Superior temporal gyrus (tissue), 1 donor: ENCODE results near the gene HCFC1R1.

Experiments used
- DNase-seq: peaks from one replicate; pipeline ENCODE4 v3.0.0-alpha.2; 2016; ENCODE audit errors: extremely low spot score

Gene HCFC1R1

DNA sequence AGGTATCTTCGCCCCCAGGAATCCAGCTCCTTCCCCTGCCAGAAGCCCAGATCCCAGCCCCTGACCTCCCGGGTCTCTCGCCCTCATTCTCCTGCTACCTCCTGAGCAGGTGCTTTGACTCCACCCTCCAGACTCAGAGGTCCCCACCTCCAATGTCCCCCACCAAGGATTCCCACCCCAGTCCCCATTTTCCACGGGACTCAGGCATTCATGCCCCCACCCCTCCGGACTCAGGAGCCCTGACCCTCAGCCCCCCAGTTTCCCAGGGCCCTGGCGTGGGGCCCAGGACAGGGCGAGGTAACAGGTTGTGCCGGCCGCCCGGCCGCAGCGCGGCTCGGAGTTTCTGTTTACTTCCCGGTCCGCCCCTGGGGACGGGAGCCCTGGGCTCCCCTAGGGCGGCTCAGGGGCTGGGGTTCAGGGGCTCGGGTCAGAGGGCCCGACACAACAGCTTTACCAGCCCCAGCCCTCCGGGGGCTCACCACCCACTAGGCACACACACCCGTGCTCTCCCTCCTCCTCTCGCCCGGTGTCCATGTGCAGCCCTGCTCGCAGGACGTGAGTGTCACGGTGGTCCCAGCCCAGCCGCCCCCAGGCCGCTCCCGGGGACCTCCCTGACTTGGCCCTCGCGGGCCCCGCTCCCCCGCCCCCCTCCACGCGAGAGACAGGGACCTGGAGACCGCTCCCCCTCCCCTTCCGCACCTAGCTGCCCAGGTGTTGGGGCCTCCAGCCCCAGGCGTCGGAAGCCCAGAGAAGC, 12.4 kb upstream of the HCFC1R1 start:
- DNase-seq, result no peak

GRCh38 chr16:3035289-3035971, 11.7 kb upstream of the HCFC1R1 start:
- DNase-seq, result no peak

DNA sequence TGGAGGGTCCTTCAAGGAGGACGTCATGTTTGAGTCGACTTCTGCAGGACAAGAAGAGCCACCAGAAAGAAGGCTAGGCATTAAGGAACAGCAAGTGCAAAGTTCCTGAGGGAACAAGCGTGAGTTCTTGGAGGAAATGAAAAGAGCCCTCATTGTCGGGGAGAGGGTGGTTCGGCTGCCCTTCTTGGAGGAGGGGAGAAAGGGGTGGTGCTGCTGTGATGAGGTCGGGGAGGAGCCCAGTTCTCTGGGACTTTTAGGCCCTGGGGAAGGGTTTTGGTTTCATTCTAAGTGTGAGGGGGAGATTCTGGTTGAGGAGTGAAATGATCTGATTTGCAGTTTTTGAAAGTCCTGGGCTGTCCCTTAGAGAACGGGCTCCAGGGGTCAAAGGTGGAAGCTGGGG, 8.9 kb upstream of the HCFC1R1 start:
- no peak for DNase-seq

DNA sequence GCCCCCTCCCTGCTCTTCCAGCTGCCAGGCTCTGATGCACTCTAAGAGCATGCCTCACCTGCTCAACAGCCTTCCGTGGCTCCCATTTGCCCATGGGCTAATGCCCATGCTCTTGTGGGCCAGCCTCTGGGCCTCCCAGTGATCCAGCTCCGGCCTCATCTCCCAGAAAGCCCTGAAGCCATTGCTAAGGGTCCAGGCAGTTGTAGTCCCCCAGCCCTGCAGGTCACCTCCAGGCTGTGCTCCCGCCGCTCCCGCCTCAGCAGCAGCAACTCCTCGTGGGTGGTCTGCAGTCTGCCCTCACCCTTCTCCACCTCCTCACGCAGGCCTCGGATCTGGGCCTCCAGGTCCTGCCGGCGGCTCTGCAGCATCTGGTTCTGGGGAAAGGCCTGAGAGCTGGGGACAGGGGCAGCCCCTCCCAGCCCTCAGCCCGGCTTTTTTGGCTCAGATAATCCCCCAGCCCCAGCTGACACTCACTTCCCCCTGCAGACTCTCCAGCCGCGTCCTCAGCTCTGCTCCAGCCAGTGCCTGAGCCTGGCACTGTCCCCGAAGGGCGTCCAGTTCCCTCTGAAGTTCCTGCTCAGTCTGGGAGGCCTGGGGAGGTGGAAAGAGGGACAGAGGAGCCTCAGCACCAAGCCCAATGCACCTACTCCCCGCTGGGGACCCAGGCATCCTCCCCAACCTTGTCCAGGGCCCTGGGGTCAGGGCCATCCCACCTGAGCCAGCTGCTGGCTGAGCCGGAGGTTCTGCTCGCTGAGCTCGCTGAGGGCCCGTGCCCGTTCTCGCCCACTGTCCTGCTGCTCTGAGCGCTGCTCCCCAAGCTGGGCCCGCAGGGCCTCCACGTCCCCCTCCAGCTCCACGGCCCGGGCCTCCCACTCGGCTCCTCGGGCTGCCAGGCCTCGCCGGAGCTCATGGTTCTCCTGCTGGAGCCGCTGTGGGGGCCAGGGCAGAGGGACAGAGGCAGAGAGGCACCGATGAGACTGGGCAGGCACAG, 6.8 kb upstream of the HCFC1R1 start:
- DNase-seq, result no peak

DNA sequence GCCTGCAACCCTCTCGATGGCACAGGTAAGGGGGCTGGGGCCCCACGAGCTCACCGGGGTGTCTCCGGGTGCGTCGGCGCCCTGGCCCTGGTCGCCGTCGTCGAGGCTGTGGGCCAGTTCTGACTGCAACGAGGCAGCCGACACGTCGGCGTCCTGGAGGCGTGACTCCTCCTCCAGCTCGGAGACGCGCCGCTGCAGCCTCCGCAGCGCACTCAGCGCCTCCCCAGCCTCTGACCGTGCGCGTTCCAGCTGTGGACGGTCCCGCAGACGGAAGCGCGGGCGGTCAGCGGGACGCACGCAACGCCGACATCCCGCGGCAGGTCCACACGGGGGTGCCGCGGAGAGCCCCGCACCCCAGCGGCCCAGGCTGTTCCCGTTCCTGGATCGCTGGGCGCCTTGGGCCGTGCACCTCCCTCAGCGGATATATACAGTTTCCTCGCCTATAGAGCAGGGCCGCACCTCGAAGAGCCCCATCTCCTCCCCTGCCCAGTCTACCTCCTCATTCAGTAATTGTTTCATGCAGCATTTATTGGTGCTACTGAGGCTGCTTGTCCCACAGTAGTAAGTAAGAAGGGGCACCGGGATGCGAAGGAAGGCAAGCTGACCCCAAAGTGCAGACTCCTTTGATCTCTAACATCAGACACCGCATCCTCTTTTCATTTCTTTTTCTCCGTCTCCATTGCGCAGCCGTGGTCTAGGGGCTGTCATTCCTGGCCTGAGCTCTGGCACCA, 5.9 kb upstream of the HCFC1R1 start:
- no peak for DNase-seq

- DNase-seq, result no peak
Observed at GRCh38 chr16:3028716-3029319, 5.1 kb upstream of the HCFC1R1 start.

DNA sequence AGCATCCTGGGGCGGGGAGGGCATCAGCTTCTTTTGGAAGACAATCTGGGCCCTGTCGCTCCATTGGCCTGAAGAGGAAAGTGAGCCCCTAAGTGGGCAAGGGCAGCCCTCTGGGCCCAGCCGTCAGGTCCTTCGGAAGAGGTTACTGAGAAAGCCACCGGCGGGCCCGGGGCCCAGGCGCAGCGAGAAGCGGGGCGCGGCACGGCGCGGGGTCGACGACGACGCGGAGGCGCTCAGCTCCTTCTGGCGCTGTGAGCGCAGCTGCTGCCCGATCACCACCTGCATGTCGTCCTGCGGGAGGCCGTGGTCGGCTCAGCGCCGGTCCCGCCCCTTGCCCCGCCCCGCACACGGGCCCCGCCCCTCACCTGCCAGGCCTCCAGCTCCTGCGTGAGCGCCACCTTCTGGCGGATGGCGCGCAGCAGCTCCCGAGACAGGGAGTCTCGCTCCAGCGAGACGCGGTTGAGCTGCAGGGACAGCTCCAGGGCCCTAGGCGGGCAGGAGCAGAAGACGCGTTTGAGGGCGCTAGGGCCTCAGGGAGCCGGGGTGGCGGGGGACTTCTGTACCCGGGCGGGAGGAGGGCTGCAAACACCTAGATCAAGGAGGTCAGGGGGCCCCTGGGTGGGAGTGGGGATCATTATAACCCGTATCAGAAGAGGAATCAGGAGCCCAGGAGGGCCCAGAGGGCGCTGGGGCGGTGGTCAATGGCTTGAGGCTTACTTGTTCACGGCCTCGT, 4.4 kb upstream of the HCFC1R1 start:
- DNase-seq, result peak; percentile 65

DNA sequence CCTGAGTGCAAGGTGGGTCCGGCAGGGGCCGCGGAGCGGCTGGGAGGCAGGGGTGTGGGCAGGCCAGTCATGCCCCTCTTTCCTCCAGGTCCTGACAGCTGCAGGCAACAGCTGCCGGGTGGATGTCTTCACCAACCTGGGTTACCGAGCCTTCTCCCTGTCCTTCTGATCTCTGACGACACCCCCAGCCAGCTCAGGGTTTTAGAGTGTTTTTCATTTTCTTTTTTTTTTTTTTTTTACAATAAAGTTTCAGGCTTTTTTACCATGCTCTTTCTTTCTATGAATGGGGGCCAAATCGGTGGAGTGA, 3.7 kb upstream of the HCFC1R1 start:
- DNase-seq, result no peak

DNA sequence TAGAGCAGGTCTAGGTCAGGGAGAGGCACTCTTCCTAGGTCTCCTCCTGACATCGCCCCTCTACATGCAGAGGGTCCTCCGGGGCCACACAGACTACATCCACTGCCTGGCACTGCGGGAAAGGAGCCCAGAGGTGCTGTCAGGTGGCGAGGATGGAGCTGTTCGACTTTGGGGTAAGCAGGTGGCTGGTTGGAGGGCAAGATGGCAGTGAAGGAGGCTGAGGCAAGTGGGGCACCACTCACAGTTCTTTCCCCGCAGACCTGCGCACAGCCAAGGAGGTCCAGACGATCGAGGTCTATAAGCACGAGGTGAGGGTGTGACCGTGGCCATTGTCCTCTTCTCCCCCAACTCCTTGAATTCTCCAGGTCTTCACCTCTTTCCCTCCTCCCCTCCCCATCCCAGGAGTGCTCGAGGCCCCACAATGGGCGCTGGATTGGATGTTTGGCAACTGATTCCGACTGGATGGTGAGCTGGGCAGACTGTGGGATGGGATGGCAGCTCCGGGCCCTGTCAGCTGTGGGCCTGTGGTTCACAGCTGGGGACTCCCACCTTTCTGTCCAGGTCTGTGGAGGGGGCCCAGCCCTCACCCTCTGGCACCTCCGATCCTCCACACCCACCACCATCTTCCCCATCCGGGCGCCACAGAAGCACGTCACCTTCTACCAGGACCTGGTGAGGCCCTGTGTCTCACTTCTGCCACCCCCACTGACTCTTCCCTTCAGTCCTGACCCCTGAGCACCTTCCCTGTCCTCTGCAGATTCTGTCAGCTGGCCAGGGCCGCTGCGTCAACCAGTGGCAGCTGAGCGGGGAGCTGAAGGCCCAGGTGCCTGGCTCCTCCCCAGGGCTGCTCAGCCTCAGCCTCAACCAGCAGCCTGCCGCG, 3.1 kb upstream of the HCFC1R1 start:
- DNase-seq, result no peak

GRCh38 chr16:3026003-3026378, 2.2 kb upstream of the HCFC1R1 start:
- no peak for DNase-seq

DNA sequence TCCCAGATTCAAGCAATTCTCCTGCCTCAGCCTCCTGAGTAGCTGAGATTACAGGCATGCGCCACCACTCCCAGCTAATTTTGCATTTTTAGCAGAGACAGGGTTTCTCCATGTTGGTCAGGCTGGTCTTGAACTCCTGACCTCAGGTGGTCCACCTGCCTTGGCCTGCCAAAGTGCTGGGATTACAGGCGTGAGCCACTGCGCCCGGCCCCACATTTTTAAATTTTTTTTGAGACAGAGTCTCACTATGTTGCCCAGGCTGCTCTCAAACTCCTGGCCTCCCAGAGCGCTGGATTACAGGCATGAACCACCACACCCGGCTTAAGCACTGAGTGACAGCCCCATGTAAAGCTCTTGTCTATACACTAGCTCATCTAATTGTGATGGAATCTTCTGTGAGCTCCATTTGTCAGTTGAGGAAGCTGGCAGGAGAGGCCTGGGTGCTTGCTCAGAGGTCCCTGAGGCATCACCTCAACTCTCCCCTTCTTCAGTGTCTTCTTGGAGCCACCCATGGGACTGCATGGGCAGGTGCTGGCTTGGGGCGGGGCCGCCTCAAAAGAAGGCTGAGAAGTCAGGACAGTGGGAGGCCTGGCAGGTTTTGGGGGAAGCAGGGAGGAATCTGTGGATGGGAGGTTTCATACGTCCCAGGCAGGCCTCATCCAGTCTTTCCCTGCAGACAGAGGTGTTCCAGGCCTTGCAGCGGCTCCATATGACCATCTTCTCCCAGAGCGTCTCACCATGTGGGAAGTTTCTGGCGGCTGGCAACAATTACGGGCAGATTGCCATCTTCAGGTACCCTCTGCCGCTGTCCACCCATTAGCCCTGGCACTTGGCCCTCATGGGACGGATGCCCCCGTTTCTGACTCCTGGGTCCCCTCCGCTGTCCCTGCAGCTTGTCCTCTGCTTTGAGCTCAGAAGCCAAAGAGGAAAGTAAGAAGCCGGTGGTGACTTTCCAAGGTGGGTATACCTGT, 1.6 kb upstream of the HCFC1R1 start:
- no peak for DNase-seq

DNA sequence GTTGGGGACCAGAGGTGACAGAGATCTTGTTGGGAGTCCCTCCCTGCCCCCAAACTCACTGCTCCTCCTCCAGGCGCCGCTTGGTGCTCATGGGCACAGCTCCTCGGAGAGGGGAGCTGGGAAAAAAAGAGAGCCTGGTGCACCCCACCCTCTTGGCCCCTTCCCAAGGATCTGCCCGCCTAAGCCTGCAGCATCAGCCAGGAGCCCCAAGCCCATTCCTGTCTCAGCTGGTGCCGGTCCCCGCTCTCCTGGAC, 400 bp downstream of the HCFC1R1 start:
- peak; percentile 24 for DNase-seq

GRCh38 chr16:3022684-3023414, 893 bp downstream of the HCFC1R1 start:
- no peak for DNase-seq

GRCh38 chr16:3022208-3022683, 1.5 kb downstream of the HCFC1R1 start:
- peak; percentile 46 for DNase-seq

DNA sequence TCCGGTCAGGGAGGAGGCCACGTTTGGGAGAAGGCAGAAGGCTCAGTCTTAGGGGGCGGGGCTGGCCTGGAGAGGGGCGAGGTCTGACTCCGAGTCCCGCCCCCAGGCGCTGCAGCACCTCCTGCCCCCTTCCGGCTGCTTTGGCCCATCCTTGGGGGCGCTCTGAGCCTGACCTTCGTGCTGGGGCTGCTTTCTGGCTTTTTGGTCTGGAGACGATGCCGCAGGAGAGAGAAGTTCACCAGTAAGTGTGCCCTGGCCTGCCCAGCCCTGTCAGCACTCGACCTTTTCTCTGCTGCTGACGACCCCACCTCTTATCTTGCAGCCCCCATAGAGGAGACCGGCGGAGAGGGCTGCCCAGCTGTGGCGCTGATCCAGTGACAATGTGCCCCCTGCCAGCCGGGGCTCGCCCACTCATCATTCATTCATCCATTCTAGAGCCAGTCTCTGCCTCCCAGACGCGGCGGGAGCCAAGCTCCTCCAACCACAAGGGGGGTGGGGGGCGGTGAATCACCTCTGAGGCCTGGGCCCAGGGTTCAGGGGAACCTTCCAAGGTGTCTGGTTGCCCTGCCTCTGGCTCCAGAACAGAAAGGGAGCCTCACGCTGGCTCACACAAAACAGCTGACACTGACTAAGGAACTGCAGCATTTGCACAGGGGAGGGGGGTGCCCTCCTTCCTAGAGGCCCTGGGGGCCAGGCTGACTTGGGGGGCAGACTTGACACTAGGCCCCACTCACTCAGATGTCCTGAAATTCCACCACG, 2.1 kb downstream of the HCFC1R1 start:
- DNase-seq, result no peak

GRCh38 chr16:3020604-3021448, 2.9 kb downstream of the HCFC1R1 start:
- peak; percentile 15 for DNase-seq
